Loucy (cell line): ENCODE data around the gene TMEM9.

Experiments
- EZH2phosphoT487 ChIP-seq: fragments of 200-600 bp; IDR thresholded peaks from 2 replicates; pipeline ENCODE4 v1.6.1; 2018; ENCODE audit warnings: antibody characterized with exemption, mild to moderate bottlenecking, moderate library complexity, borderline replicate concordance
- TF ChIP-seq, protein P1 (sequence below): fragments of 200-600 bp; sonication (generic); conservative IDR thresholded peaks from 2 replicates; pipeline ENCODE4 v1.5.1; 2014; ENCODE audit warnings: mild to moderate bottlenecking, antibody characterized with exemption, low read length

DNA sequence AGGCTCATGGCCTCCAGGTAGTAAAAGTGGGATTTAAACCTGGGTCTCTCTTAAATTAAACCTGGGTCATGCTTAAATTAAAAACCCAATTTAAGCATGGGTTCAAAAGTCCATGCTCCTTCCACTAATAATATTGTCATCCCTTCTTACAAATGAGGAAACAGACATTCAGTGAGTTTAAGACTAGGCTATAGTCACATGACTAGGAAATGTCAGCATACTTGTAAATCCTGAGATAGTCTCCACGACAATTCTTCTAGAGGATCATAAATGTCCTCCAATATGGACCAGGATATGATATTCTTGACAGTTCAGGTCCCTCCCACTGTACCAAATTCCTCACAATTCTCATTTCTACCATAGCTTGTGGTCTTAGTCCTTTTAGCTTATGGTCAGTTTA lies 25.9 kb upstream of the TMEM9 start:
- TF ChIP-seq, protein P1, sequence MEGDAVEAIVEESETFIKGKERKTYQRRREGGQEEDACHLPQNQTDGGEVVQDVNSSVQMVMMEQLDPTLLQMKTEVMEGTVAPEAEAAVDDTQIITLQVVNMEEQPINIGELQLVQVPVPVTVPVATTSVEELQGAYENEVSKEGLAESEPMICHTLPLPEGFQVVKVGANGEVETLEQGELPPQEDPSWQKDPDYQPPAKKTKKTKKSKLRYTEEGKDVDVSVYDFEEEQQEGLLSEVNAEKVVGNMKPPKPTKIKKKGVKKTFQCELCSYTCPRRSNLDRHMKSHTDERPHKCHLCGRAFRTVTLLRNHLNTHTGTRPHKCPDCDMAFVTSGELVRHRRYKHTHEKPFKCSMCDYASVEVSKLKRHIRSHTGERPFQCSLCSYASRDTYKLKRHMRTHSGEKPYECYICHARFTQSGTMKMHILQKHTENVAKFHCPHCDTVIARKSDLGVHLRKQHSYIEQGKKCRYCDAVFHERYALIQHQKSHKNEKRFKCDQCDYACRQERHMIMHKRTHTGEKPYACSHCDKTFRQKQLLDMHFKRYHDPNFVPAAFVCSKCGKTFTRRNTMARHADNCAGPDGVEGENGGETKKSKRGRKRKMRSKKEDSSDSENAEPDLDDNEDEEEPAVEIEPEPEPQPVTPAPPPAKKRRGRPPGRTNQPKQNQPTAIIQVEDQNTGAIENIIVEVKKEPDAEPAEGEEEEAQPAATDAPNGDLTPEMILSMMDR, result no peak
- TF ChIP-seq EZH2phosphoT487, result no peak
